Neuronal stem cell (in vitro differentiated cells): ENCODE data around the gene CLIC4.
"Not testable (repeated sequence)": the region's sequence is repeated elsewhere in the genome, so short reads cannot be mapped to it uniquely, and the experiment has no call there.

Source experiments
- DNase-seq: peaks from one replicate; pipeline ENCODE4 v3.0.0-alpha.2; 2013; ENCODE audit warnings: low spot score
- H2AFZ ChIP-seq: one replicate; pipeline ENCODE4 v1.6.1; 2013; ENCODE audit warnings: mild to moderate bottlenecking, low read length, inconsistent platforms
- H2AK5ac ChIP-seq: 2 replicates; pipeline ENCODE4 v1.6.1; 2013; ENCODE audit warnings: low read depth, mild to moderate bottlenecking, inconsistent platforms, low read length, moderate library complexity, mixed read lengths
- H2BK120ac ChIP-seq: 2 replicates; pipeline ENCODE4 v1.6.1; 2013; ENCODE audit warnings: low read depth, mild to moderate bottlenecking, inconsistent platforms, low read length, moderate library complexity, mixed read lengths
- H2BK12ac ChIP-seq: one replicate; pipeline ENCODE4 v1.6.1; 2013; ENCODE audit warnings: low read length, inconsistent platforms
- H2BK15ac ChIP-seq: 2 replicates; pipeline ENCODE4 v1.6.1; 2013; ENCODE audit warnings: mild to moderate bottlenecking, low read length, inconsistent platforms, mixed read lengths
- H2BK5ac ChIP-seq: one replicate; pipeline ENCODE4 v1.6.1; 2013; ENCODE audit warnings: inconsistent platforms, mild to moderate bottlenecking, low read length, moderate library complexity
- H3K14ac ChIP-seq: one replicate; pipeline ENCODE4 v1.6.1; 2013; ENCODE audit warnings: low read length, inconsistent platforms
- H3K18ac ChIP-seq: 2 replicates; pipeline ENCODE4 v1.6.1; 2013; ENCODE audit warnings: low read length, inconsistent platforms
- H3K23ac ChIP-seq: 2 replicates; pipeline ENCODE4 v1.6.1; 2013; ENCODE audit warnings: low read depth, mild to moderate bottlenecking, mixed read lengths, low read length, inconsistent platforms; ENCODE audit not compliant: poor library complexity
- H3K27ac ChIP-seq: replicated peaks from 3 replicates; pipeline ENCODE4 v1.5.1; 2013; ENCODE audit warnings: low read length, inconsistent platforms
- H3K27me3 ChIP-seq, 3 experiments: 2 replicates each; pipeline ENCODE4 v1.6.1; 2013; ENCODE audit warnings: low read length in 3 of 3, mild to moderate bottlenecking in 2 of 3, inconsistent platforms in 1 of 3, low read depth in 1 of 3, mixed read lengths in 1 of 3, moderate library complexity in 1 of 3; ENCODE audit not compliant: control insufficient read depth in 3 of 3, insufficient read depth in 3 of 3
- H3K36me3 ChIP-seq, 2 donors: replicated peaks in 1 of 2; 2 replicates each; pipeline ENCODE4 v1.6.1; 2013; ENCODE audit warnings: low read length in 2 of 2; ENCODE audit not compliant: control insufficient read depth in 2 of 2, insufficient read depth in 2 of 2
- H3K4ac ChIP-seq: 2 replicates; pipeline ENCODE4 v1.6.1; 2013; ENCODE audit warnings: inconsistent platforms, mild to moderate bottlenecking, low read length, moderate library complexity
- H3K4me1 ChIP-seq, 2 donors: 1 replicate in 1 of 2; 2 replicates in 1 of 2; pipeline ENCODE4 v1.6.1; 2013; ENCODE audit warnings: low read length in 2 of 2, low read depth in 1 of 2; ENCODE audit not compliant: control insufficient read depth in 2 of 2, insufficient read depth in 1 of 2
- H3K4me2 ChIP-seq: one replicate; pipeline ENCODE4 v1.6.1; 2013; ENCODE audit warnings: mild to moderate bottlenecking, low read length, inconsistent platforms; ENCODE audit not compliant: insufficient read depth, poor library complexity, severe bottlenecking
- H3K4me3 ChIP-seq, 2 donors: 2 replicates each; pipeline ENCODE4 v1.5.1; 2013; ENCODE audit warnings: low read length in 2 of 2, mild to moderate bottlenecking in 2 of 2, inconsistent platforms in 1 of 2, moderate library complexity in 1 of 2
- H3K79me1 ChIP-seq: one replicate; pipeline ENCODE4 v1.6.1; 2013; ENCODE audit warnings: low read depth, mild to moderate bottlenecking, inconsistent platforms, low read length, moderate library complexity
- H3K9ac ChIP-seq: one replicate; pipeline ENCODE4 v1.6.1; 2013; ENCODE audit warnings: mild to moderate bottlenecking, low read depth, low read length, inconsistent platforms; ENCODE audit not compliant: poor library complexity
- H3K9me3 ChIP-seq, 2 donors: replicated peaks in 1 of 2; 2 replicates each; pipeline versions ENCODE3 to v1.6.1; 2013; ENCODE audit warnings: low read length in 2 of 2, mild to moderate bottlenecking in 2 of 2, inconsistent platforms in 1 of 2, low read depth in 1 of 2, mixed read lengths in 1 of 2, moderate library complexity in 1 of 2; ENCODE audit not compliant: control insufficient read depth in 2 of 2, insufficient read depth in 1 of 2
- H4K8ac ChIP-seq: one replicate; pipeline ENCODE4 v1.6.1; 2013; ENCODE audit warnings: low read depth, mild to moderate bottlenecking, inconsistent platforms, low read length, moderate library complexity
- H4K91ac ChIP-seq: one replicate; pipeline ENCODE4 v1.6.1; 2013; ENCODE audit warnings: low read length, low read depth, mild to moderate bottlenecking, inconsistent platforms; ENCODE audit not compliant: poor library complexity
- WGBS, 2 donors: extraction: QIAGEN DNeasy Blood & Tissue Kit; methylation state at CpG; one replicate each; pipeline ENCODE4 v1.1.7; 2013; ENCODE audit warnings: missing lambda C conversion rate in 2 of 2, mixed read lengths in 1 of 2; ENCODE audit not compliant: insufficient read length in 2 of 2, insufficient replicate concordance in 1 of 2; ENCODE audit errors: extremely low coverage in 2 of 2; 5-methylcytosine and 5-hydroxymethylcytosine counted together

The CLIC4 gene

DNA sequence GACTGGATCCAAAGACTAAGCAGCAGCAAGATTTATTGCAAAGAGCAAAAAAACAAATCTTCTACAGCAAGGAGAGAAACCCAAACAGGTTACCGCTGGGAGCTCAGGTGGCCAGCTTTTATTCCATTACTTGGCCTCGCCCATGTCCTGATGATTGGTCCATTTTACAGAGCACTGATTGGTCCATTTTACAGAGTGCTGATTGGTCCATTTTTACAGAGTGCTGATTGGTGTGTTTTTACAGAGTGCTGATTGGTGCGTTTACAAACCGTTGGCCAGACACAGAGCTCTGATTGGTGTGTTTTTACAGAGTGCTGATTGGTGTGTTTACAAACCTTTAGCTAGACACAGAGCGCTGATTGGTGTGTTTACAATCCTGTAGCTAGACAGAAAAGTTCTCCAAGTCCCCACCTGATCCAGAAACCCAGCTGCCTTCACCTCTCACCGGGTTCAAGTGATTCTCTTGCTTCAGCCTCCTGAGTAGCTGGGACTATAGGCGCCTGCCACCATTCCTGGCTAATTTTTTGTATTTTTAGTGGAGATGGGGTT, 47.7 kb upstream of the CLIC4 start:
- not testable (repeated sequence) for H3K36me3 ChIP-seq, H3K23ac ChIP-seq, H3K14ac ChIP-seq, H3K27me3 ChIP-seq, H3K18ac ChIP-seq, H4K91ac ChIP-seq, H3K9me3 ChIP-seq, H2AK5ac ChIP-seq, H2BK12ac ChIP-seq, H2BK15ac ChIP-seq, DNase-seq, H4K8ac ChIP-seq, H3K4ac ChIP-seq, H3K4me3 ChIP-seq, H3K9ac ChIP-seq, H3K27ac ChIP-seq, H2BK120ac ChIP-seq, H3K4me1 ChIP-seq, H3K4me2 ChIP-seq, H3K79me1 ChIP-seq, H2BK5ac ChIP-seq
- WGBS, 2 donors = no CpG with 5 or more reads among the region's 7 CpGs
- peak overlapping the region; percentile 49 for H2AFZ ChIP-seq

- not testable (repeated sequence) for DNase-seq, H3K36me3 ChIP-seq, H3K18ac ChIP-seq, H3K14ac ChIP-seq, H3K4me3 ChIP-seq, H4K91ac ChIP-seq, H4K8ac ChIP-seq, H3K9me3 ChIP-seq, H2BK15ac ChIP-seq, H2AK5ac ChIP-seq, H2BK5ac ChIP-seq, H3K27ac ChIP-seq, H2BK12ac ChIP-seq, H3K27me3 ChIP-seq, H3K9ac ChIP-seq, H3K4ac ChIP-seq, H3K23ac ChIP-seq, H2BK120ac ChIP-seq, H3K4me2 ChIP-seq, H2AFZ ChIP-seq, H3K79me1 ChIP-seq, H3K4me1 ChIP-seq
- no CpG with 5 or more reads among the region's 8 CpGs for WGBS, 2 donors
Measured at GRCh38 chr1:24698326-24698725, 46.9 kb upstream of the CLIC4 start.

DNA sequence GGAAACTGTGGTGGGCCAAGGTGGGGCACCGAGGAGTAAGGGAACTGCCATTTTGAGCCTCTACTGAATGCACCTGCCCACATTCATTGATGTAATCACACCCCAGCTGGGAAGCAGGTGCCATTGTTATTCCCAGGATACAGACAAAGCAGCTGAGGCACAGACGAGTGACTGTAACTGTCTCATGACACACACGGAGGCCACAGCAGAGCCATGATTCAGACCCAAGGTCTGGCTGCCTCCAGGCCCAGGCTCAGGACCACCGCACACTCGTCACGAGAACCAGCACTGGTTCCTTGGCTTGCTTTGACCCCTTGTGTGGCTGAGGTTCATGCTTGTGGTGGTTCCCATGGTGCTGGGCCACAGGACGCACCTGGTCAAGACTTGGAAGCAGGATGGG, 45.6 kb upstream of the CLIC4 start:
- Histone ChIP-seq H3K4ac (no peak overlapping the region), H2BK12ac (no peak overlapping the region), H3K4me3 (no peak overlapping the region), H2BK120ac (no peak overlapping the region), H3K18ac (no peak overlapping the region), H3K4me2 (no peak overlapping the region), H3K23ac (no peak overlapping the region), H2AK5ac (peak overlapping the region; percentile 6), H3K27ac (no peak overlapping the region), H3K14ac (no peak overlapping the region), H3K4me1 (peaks cover 3% of the 10 kb centered on the region in 2 donors), H4K91ac (no peak overlapping the region), H2AFZ (peak overlapping the region; percentile 72), H2BK15ac (peak overlapping the region; percentile 8), H4K8ac (peak overlapping the region; percentile 89), H3K9ac (no peak overlapping the region), H3K79me1 (no peaks in the 10 kb centered on the region), H3K9me3 (no peaks in the 10 kb centered on the region), H3K36me3 (no peaks in the 10 kb centered on the region), H2BK5ac (no peak overlapping the region), H3K27me3 (no peaks in the 10 kb centered on the region)
- DNase-seq = no peak
- no CpG with 5 or more reads among the region's 7 CpGs for WGBS, 2 donors

- Histone ChIP-seq H3K9ac (no peak overlapping the region), H2BK15ac (no peak overlapping the region), H2BK120ac (no peak overlapping the region), H3K14ac (no peak overlapping the region), H2AK5ac (peak overlapping the region; percentile 98), H4K91ac (no peak overlapping the region), H2AFZ (no peak overlapping the region), H3K79me1 (no peaks in the 10 kb centered on the region), H3K9me3 (no peaks in the 10 kb centered on the region), H3K4ac (no peak overlapping the region), H3K4me3 (no peak overlapping the region), H3K27ac (no peak overlapping the region), H2BK12ac (no peak overlapping the region), H4K8ac (no peak overlapping the region), H3K23ac (no peak overlapping the region), H3K36me3 (no peaks in the 10 kb centered on the region), H3K4me2 (peak overlapping the region; percentile 15), H2BK5ac (no peak overlapping the region), H3K18ac (peak overlapping the region; percentile 54), H3K27me3 (no peaks in the 10 kb centered on the region), H3K4me1 (peaks cover 9 to 15% of the 10 kb centered on the region in 2 donors)
- no CpG with 5 or more reads among the region's 8 CpGs for WGBS, 2 donors
- DNase-seq = no peak
Measured at GRCh38 chr1:24702511-24703293, 42.5 kb upstream of the CLIC4 start.
